Retinal pigment epithelial cell (primary cell): Measurements from ENCODE around the gene NOTUM.

Experiments used
- DNase-seq: peaks from one replicate; pipeline ENCODE4 v3.0.0-alpha.2; 2010; ENCODE audit warnings: low read depth
- H3K4me3 ChIP-seq: 2 replicates; pipeline ENCODE4 v1.5.1; 2011; ENCODE audit warnings: mild to moderate bottlenecking, low read length, control low read depth, moderate library complexity
- CTCF ChIP-seq: conservative IDR thresholded peaks from 2 replicates; pipeline ENCODE4 v1.5.1; 2011; ENCODE audit warnings: low read depth, low read length, control low read depth, inconsistent platforms

NOTUM gene

GRCh38 chr17:81930142-81931125, 30.6 kb downstream of the NOTUM start:
- H3K4me3 ChIP-seq, result no peak overlapping the region

GRCh38 chr17:81929253-81930141, 31.5 kb downstream of the NOTUM start:
- no peak overlapping the region for H3K4me3 ChIP-seq
- TF ChIP-seq CTCF, result no peak
- DNase-seq, result no peak

More at GRCh38 chr17:81930142-81931125, 30.6 kb downstream of the NOTUM start:
- no peak for DNase-seq
- no peak for TF ChIP-seq CTCF

- TF ChIP-seq CTCF, result no peak
- H3K4me3 ChIP-seq, result peak overlapping the region; percentile 45
- no peak for DNase-seq
Observed at GRCh38 chr17:81928544-81929252, 32.3 kb downstream of the NOTUM start.

GRCh38 chr17:81927653-81928543, 33.1 kb downstream of the NOTUM start, which contains the start of gene MAFG:
MAFG (minus strand) TSS chr17:81927735; CDS start chr17:81923185, 4,550 bp downstream.
- peak within 1 kb of the TSS; percentile 79 for H3K4me3 ChIP-seq

GRCh38 chr17:81927152-81927652, 33.8 kb downstream of the NOTUM start:
- TF ChIP-seq CTCF, result no peak
- H3K4me3 ChIP-seq, result peak overlapping the region; percentile 79
- no peak for DNase-seq

More at GRCh38 chr17:81927653-81928543, 33.1 kb downstream of the NOTUM start, which contains the start of gene MAFG:
- peak; percentile 29 for TF ChIP-seq CTCF
- DNase-seq, result peak; percentile 66
